GM04503 (cell line): ENCODE data around the gene PSMB3.

Source experiments
- DNase-seq: peaks from one replicate; pipeline ENCODE4 v3.0.0-alpha.2; 2012; ENCODE audit warnings: low read depth

PSMB3 gene

DNA sequence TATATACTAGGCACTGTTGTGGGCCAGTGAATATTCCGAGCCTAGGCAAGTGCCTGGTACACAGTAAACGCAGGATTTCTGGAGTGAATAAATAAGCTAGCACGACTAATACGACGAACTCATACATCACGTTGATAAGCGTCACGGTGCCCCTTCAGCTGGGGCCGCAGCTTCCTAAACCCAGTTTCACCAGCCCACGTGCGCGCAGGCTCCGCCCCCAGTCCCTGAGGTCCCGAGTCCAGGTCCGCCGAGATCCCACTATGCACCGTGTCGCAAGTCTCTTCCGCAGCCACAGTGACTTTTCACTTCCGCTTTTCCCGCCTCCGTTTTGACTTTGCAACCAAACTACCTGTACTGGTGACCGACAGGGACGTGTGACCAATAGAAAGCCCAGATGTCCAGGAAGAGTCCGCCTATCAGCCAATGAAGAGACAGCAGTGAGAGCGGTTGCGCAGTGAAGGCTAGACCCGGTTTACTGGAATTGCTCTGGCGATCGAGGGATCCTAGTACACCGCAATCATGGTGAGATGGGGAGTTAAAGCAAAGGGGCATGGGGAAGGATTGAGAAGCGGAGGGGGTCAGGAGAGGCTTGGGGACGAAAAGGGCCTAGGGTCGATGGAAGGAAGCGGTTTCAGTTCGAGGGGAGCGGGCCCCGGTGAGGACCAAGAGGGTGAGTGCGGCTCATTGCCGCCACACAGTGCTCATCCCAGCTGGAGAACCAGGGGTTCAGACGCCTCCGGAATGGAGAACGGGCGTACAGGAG is at the start of gene PSMB3:
PSMB3 (plus strand) TSS at position 434 of the 763 bp plus-strand sequence; CDS start at position 520, 86 bp downstream.
- DNase-seq = peak; percentile 99

DNA sequence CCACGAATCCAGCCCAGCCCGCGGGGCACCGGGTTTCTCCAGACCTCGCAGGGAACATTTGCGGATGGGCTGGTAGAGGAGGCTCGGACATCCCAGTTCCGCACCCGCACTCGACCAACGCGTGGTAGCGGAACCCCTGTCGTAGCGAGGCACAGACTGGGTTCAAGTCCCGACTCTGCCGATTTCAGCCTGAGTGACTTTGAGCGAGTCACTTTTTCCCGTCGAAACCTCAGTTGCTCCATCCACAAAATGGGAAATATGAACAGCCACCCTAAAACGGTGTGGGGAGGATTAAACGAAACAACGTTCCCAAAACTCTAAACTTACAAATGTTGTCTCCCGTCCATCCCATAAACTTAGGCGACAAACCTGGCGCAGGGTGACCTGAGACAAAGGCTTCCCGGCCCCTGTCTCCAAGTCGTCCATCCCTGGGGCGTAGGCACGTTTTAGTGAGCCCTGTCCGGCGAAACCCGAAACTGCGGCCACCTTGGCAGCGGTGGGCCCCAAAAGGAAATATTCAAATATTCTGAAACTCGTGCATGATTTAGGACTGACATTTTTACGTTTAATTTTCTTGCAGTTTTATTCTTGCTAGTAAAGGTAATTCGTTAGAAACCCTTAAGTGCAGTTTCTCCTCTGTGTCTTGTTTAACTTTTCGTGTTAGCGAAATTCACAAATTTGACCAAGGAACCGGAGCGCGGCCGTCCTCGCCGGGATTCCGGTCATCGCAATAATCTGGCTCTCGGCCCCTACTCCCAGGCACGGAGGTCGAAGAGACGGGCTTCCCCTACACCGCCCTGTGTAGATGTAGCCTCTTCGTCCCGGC is 49.4 kb upstream of the PSMB3 start:
- no peak for DNase-seq

DNA sequence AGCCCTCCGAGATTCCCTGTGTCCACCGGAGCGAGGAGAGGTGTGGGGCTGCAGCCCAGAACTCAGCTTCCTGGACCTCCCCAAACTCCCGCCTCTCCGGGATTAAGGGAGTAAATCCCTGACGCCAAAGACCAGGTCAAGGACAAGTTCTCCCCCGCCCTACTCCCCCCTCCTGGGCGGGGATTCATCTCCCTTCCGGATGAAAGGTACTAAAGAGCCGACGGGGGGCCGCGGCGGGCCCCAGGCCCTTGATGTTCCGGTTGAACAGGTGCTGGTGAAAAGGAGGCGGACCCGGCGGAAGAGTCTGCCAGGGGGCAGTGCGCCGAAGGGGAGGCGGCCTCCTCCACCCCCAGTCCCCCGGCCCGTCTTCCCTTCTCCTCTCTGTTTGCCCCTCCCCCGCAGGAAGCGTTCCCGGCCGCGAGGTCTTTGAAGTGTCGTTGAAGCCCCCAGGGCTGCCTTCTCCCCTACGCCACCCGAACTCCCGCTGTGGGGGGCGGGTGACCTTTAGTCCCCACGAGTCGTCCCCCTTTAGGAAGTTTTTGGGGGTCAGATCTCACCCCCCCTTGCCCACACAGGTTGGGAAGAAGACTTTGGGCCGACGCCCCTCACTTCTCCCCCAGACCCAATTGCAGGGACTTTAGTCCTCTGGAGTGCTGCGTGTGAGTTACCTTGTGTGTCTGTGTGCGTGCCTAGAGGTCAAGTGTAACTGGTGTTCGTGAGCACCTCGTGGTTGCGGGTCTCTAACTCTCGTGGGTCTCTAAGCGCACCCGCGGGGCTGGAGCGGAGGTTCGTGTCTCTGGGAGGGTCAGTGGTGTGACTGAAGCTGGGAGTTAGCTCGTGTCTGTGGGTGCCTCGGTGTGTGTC is 48.6 kb upstream of the PSMB3 start:
- DNase-seq = no peak

DNA sequence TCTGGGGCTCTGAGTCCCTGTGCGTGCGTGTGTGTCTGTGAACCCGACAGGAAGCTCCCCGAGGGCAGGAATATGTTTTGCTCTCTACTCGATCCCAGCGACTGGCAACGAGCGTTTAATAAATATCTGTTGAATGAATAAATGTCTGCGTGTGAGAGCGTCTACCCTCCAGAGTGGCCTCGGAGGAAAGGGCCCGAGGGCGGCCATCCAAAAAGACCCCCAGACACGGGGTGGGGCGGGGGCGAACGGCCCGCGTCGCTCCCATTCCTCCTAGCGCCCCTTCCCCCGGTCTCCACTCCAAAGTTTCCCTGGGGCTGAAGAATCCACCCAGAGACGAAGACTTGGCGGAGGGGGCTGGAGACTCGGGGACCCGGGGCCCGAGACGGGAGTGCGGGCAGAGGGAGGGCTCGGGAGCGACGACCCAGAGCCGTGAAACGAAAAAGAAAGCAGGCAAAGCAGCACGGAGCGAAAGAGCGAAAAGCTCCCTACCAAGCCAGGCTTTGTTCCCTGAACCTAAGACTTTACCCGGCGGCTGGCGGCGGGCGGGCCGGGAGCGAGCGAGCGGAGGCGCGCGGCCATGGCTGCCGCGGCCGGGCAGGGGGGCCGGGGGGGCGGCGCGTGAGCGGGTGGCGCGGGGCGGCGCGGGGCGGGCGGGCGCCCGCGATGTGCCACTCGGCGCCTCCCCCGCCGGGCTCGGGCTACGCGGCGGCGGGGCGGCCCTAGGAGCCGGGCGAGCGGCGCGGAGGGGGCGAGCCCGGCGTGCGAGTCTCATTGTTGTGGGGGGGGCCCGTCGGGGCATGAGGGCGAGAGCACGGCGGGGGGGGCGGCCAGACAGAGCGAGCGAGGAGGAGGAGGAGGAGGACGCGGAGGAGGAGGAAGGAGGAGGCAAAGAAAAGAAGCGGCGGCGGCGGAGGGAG is 47.7 kb upstream of the PSMB3 start, which contains the start of gene MLLT6:
MLLT6 (plus strand) TSS at position 668 of the 917 bp plus-strand sequence. CDS start 360 bp downstream, outside the sequence.
- no peak for DNase-seq

DNA sequence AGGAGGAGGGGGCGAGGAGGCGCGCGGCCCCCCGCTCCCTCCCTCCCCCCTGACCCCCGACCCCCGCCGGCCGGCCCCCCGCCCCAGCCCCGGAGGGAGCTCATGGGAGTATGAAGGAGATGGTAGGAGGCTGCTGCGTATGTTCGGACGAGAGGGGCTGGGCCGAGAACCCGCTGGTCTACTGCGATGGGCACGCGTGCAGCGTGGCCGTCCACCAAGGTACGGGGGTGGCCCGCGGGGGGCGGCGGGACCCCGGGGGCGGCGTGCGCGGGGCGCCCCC is 47.1 kb upstream of the PSMB3 start:
- no peak for DNase-seq

DNA sequence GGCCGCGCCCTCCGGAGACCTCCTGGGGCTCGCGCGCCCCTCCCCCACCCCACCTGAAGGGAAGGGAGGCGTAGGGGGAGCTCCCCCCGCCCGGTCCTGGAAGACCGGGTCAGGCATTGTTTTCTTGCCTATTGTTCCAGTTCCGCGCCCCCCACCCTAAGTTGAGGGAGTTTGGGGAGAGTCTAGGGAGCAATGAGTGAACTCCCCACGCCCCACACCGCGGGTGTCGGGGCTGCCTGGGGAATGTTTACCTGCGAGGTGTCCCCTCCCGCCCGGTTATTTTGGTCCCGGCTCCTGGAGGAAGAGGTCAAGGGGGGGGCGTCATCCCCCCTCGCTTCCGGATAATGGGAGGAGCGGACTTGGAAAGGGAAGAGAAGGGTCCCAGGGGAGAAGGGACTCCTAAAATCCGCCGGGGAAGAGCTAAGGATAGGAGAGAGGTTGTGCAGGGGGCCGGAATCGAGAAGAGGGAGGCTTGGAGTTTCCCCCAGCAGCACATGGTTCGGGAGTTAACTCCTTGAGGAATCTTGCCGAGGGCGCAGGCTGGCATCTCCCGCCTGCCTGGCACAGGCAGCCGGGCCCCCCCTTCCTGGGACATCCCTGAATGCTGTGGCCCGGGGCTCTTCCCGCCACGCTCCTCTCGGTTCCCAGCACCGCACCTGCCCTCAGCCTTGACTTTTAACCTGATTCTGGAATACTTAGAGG is 46.6 kb upstream of the PSMB3 start:
- DNase-seq = no peak

DNA sequence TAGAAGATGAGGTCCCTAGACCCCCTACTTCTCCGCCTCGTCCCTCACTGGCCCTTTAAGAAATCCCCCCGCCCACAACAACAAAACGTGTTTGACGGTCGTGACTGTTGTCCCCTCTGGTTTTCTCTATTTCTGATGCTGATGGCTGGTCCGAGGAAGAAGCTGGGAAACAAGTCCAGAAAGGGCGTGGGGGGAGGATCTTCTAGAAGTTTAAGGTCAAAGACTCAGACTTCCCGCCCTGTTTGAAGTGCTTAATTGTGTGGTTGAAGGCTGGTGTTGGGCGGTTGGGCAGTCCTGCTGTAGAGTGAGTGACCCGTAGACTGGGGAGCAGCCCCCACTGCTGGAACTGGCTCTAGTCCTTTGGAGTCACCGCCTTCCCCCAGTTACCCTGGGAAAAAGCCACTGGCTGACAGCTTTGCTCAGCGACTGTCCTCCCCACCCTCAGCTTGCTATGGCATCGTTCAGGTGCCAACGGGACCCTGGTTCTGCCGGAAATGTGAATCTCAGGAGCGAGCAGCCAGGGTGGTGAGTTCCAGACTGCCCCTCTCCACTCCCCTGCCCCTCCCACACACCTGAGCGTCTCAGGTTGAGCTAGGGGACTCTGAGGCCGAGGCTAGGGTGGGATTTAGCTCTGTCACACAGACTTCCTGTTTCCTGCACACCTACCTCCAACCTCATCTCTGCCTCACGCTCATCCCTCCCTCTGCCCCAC is 45.9 kb upstream of the PSMB3 start:
- DNase-seq = no peak

DNA sequence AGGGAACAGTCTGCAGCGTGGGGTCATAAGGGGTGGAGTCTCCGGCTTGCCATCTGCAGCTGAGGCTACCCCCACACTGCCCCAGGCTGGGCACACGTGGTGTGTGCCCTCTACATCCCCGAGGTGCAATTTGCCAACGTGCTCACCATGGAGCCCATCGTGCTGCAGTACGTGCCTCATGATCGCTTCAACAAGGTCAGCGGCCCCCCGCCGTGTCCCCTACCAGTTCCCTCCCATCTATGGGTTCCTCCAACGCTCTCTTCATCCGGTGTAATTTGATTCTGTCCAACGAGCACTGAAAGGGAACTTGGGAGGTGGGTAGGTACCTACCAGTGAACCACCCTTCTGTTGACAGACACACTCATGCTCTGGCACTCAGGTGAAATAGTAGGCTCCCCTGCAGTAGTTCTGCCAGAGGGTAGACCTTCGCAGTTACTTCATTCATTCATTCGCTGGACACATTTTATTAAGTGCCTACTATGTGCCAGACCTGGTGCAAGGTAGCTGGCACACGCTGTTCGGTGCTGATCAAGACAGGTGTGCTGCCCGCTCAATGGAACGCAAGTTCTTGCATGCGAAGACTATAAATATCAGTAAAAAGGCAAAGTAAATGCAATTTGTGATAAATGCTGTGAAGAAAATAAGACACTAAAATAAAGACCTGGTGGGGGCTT is 44.7 kb upstream of the PSMB3 start:
- no peak for DNase-seq

DNA sequence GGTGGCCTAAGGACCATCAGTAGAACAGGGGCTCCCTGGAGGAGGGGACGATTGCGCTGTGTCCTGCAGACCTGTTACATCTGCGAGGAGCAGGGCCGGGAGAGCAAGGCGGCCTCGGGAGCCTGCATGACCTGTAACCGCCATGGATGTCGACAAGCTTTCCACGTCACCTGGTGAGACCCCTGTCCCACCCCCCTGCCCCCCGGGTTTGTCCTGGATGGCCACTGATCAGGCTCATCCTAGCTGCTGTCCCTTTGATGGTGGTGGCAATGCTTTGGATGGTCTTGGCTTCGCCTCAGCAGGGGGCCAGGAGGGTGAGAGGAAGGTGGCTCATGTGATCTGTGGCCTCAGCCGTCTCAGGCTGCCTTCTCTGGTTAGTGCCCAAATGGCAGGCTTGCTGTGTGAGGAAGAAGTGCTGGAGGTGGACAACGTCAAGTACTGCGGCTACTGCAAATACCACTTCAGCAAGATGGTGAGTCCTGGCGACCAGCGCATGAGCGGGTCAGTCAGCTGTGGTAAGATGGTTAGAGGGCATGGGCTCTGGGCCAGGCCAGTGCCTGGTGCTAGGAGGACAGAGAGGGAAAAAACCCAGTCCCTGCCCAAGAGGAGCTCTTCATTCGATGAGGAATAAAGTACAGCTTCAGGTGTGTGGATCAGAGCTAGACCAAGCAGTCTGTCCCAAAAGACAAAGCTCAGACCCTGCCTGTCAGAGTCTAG is 43.3 kb upstream of the PSMB3 start:
- no peak for DNase-seq

DNA sequence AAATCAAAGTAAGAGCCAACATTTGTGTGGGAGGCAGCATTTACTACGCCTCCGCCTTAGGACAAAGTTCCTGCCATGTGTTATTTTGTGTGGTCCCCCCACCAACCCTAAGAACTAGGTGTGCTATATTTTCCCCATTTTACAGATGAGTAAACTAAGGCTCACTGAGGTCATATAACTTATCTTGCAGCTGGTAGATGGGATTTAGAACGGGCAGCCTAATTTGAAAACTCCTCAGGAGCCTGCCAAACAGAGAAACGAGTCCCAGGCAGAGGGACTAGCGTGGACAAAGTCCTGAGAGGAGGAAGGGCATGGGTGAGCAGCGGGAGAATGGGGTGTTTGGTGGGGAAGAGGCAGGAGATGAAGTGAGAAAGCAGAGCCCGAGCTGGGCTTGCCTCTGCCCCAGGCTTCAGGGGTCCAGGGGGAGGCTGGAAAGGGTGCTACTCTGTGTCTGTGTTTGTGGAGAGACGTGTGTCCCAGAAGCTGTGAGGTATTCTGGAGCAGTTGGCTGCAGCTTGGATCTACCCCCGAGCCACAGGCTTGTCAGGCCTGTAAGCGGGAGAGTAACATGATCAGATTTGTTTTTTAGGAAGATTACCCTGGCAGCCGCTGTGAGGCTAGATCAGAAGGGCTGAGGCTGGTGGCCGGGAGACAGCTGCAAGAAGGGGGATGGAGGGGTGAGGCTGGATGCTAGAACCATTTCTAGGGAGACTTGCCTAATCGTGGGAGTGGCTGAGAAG is 42.5 kb upstream of the PSMB3 start:
- no peak for DNase-seq

DNA sequence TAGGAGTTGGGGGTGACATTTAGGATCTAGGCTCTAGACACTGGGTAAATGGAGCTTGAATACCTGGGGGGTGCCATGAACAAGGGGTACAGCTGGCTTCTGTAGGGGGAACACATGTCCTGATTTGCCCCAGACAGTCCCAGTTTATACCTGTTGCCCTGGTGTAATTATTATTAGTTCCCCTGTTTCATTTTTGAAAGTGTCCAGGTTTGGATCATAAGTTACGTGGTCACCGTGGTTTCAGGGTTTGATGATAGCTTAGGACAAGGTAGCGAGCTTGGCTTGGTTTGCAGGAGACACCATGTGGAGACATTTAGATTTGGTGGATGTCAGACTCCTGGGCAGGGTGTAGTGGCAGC is 42.0 kb upstream of the PSMB3 start:
- no peak for DNase-seq

DNA sequence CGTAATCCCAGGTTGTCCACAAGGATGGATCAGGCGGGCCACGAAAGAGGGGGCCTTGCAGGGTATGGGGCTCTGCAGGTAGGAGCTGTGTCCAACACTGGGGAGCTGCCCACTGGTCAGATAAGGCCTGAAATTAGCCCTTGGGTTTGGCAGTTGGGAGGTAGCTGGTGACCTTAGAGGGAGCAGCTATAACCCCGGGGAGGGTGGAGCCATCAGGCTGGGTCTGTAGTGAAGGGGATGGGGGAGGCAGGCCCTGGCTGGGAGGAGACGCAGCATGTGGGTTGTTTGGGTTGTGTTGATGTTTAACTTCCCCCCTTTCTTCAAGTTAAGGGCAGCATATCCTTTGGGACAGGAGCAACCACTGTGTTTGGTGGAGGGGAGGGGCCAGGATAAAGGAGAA is 41.6 kb upstream of the PSMB3 start:
- no peak for DNase-seq

DNA sequence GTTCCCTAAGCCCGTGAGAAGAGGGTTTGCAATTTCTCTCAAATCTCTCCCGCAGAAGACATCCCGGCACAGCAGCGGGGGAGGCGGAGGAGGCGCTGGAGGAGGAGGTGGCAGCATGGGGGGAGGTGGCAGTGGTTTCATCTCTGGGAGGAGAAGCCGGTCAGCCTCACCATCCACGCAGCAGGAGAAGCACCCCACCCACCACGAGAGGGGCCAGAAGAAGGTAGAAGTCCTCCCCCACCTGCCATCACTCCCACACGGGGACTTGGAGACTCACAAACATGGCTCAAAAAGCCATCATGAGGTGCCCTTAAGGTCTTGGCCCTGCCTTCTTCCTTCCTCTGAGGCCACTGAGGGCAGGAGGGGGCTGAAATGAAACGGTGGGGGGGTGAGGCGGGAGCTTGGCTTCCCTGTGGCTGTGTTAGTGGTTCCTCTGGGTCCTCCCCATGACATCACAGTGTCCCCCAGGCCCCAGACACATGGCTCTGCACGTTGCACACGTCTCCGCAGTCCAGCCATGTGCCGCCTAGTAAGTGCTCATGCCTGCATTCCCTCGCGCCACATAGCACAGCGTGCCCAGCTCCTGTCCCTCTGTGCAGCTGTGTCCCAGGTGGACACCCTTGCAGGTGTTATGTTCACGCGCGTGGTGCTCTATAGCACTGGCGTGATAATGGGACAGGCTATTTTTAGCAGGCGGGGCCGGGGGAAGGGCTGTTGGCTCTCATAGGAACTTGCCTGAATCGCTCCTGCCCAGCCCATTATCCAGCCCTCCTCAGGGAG is 40.6 kb upstream of the PSMB3 start:
- DNase-seq = no peak

DNA sequence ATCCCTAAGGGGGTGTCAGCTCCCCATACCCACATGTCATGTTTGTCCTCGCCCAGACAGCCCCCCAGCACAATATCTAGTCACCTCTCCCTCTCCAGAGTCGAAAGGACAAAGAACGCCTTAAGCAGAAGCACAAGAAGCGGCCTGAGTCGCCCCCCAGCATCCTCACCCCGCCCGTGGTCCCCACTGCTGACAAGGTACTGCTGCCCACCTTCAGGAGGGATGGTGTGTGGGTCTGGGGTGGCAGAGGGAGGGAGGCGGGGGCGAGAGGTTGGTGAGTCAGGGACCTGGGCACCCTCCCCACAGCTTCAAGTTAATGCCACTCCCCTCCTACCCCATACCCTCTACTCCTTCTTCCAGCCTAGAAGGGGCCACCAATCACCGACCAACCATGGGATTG is 39.9 kb upstream of the PSMB3 start:
- DNase-seq = no peak

DNA sequence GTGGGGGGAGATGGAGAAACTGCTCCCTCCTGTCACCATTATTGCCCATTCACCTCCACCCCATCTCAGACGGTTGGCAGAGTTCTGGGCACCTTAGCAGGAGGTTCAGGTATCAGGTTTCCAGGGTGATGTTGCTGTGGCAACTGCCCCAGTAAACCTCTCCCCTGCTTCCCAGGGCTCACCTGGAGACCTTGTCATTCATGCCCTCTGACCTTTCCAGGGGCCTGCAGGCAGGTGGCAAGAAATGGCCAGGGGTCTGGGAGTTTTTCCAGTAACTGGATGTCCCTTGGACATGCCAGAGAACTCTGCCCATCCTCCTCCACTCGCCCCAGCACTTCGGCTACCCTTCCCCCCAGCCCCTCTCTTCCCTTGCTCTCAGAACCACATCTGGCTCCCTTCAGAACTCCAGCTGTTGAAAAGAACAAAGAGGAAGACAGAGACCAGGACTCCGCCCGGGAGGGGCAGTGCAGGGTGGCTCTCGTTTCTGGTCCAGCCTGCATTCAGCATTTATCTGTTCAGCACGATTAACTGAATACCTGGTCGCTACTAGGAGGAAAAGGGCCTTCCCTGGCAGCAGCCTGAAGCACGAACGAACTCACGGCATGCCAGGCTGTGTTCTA is 39.0 kb upstream of the PSMB3 start:
- DNase-seq = no peak

DNA sequence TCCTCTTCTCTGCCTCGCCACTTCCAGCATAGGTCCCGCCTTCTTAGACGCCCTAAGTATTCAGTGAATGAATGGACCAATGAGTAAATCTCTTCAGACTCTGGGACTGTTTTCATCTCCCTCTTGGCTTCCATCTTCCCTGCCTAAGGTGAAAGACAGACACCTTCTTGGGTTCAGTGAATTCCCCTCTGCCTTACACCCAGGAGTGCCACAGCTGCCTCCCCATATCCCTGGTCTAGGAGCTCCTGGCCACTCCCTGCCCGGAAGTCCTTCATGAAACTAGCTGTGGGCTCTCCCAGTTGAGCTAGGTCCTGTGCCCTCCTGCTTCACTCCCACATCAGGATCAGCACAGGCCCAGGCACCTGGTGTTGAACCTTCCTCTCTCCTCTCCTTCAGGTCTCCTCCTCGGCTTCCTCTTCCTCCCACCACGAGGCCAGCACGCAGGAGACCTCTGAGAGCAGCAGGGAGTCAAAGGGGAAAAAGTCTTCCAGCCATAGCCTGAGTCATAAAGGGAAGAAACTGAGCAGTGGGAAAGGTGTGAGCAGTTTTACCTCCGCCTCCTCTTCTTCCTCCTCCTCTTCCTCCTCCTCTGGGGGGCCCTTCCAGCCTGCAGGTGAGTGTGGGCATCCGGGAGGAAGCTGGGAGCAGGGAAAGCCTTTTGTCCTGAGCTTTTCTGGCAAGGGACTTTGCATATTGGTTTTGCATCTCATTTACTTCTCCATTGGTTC is 37.2 kb upstream of the PSMB3 start:
- no peak for DNase-seq
